NCI-H526 (cell line): ENCODE measurements around the gene SCLY.

ENCODE experiments used
- DNase-seq, 2 experiments: peaks; one replicate each; lab custom pipeline; 2025; lab: John Stamatoyannopoulos, UW

Gene SCLY

GRCh38 chr2:238075397-238075796, 14.6 kb downstream of the SCLY start:
- no peak for DNase-seq

- DNase-seq = no peak
Measured at GRCh38 chr2:238077292-238077691, 16.5 kb downstream of the SCLY start.

- no peak for DNase-seq
Measured at GRCh38 chr2:238079874-238080327, 19.1 kb downstream of the SCLY start.

- no peak for DNase-seq
Measured at GRCh38 chr2:238080518-238080917, 19.7 kb downstream of the SCLY start.

GRCh38 chr2:238081150-238081549, 20.3 kb downstream of the SCLY start:
- no peak for DNase-seq

- DNase-seq = no peak
Measured at GRCh38 chr2:238081561-238081960, 20.8 kb downstream of the SCLY start.

GRCh38 chr2:238082151-238082550, 21.4 kb downstream of the SCLY start:
- DNase-seq = no peak

- no peak for DNase-seq
Measured at GRCh38 chr2:238082827-238083226, 22.0 kb downstream of the SCLY start.

- DNase-seq = no peak
Measured at GRCh38 chr2:238083919-238084318, 23.1 kb downstream of the SCLY start.

GRCh38 chr2:238084761-238085160, 24.0 kb downstream of the SCLY start:
- DNase-seq = no peak

- DNase-seq = no peak
Measured at GRCh38 chr2:238085899-238086298, 25.1 kb downstream of the SCLY start.

GRCh38 chr2:238087211-238087610, 26.4 kb downstream of the SCLY start:
- DNase-seq = no peak

GRCh38 chr2:238090887-238091286, 30.1 kb downstream of the SCLY start:
- DNase-seq = no peak

- no peak for DNase-seq
Measured at GRCh38 chr2:238091436-238092060, 30.7 kb downstream of the SCLY start.

- no peak for DNase-seq
Measured at GRCh38 chr2:238092486-238093035, 31.8 kb downstream of the SCLY start.

- DNase-seq = no peak
Measured at GRCh38 chr2:238093181-238094140, 32.7 kb downstream of the SCLY start.

- DNase-seq = no peak
Measured at GRCh38 chr2:238094438-238095022, 33.7 kb downstream of the SCLY start.

GRCh38 chr2:238095143-238095542, 34.3 kb downstream of the SCLY start:
- DNase-seq = no peak

- DNase-seq = peak; percentile 16 to 38
Measured at GRCh38 chr2:238096311-238097011, 35.7 kb downstream of the SCLY start.

GRCh38 chr2:238097201-238097987, 36.6 kb downstream of the SCLY start:
- DNase-seq = no peak
